ENCODE measurements around the gene MTCL1.

Gene MTCL1

GRCh38 chr18:8810157-8810556 is 104.8 kb downstream of the MTCL1 start:
- TF ChIP-seq USF1 (IDR thresholded peaks at IDR 0.05) (no peak), TEAD4 (IDR thresholded peaks at IDR 0.05) (no peak), EP300 (IDR thresholded peaks at IDR 0.05; ENCODE audit: borderline replicate concordance) (no peak), TCF12 (IDR thresholded peaks at IDR 0.05; ENCODE audit: low read depth) (no peak), EGR1 (IDR thresholded peaks at IDR 0.05) (no peak)

GRCh38 chr18:8811115-8811514 is 105.8 kb downstream of the MTCL1 start:
- no peak for TF ChIP-seq REST (IDR thresholded peaks at IDR 0.05; ENCODE audit: low read depth)
- TF ChIP-seq NFIC (IDR thresholded peaks at IDR 0.05): no peak
- no peak for TF ChIP-seq TAF1 (IDR thresholded peaks at IDR 0.05; ENCODE audit: low read depth)
- no peak for TF ChIP-seq FOXM1 (IDR thresholded peaks at IDR 0.05; ENCODE audit: borderline replicate concordance, low read depth)
- TF ChIP-seq TEAD4 (IDR thresholded peaks at IDR 0.05): no peak
- TF ChIP-seq EP300 (IDR thresholded peaks at IDR 0.05; ENCODE audit: borderline replicate concordance): no peak
- TF ChIP-seq MAX (IDR thresholded peaks at IDR 0.05): no peak
- TF ChIP-seq EGR1 (IDR thresholded peaks at IDR 0.05): no peak
- no peak for TF ChIP-seq TCF12 (IDR thresholded peaks at IDR 0.05; ENCODE audit: low read depth)
- TF ChIP-seq RAD21 (IDR thresholded peaks at IDR 0.05; ENCODE audit: low read depth): no peak

- TF ChIP-seq EP300 (IDR thresholded peaks at IDR 0.05; ENCODE audit: borderline replicate concordance) (no peak), REST (IDR thresholded peaks at IDR 0.05; ENCODE audit: low read depth) (no peak), USF1 (IDR thresholded peaks at IDR 0.05) (no peak), RAD21 (IDR thresholded peaks at IDR 0.05; ENCODE audit: low read depth) (no peak), CEBPB (IDR thresholded peaks at IDR 0.05) (no peak), EGR1 (IDR thresholded peaks at IDR 0.05) (no peak), MAX (IDR thresholded peaks at IDR 0.05) (no peak), TAF1 (IDR thresholded peaks at IDR 0.05; ENCODE audit: low read depth) (no peak), NFIC (IDR thresholded peaks at IDR 0.05) (no peak), ZBTB7A (IDR thresholded peaks at IDR 0.05; ENCODE audit: low read depth) (no peak), TCF12 (IDR thresholded peaks at IDR 0.05; ENCODE audit: low read depth) (no peak), TEAD4 (IDR thresholded peaks at IDR 0.05) (no peak), YY1 (IDR thresholded peaks at IDR 0.05; ENCODE audit: low read depth) (no peak), FOXM1 (IDR thresholded peaks at IDR 0.05; ENCODE audit: borderline replicate concordance, low read depth) (no peak), CREB1 (IDR thresholded peaks at IDR 0.05; ENCODE audit: low read depth) (no peak)
These were observed 107.3 kb downstream of the MTCL1 start for GRCh38 chr18:8812631-8813030.

- TF ChIP-seq TEAD4 (IDR thresholded peaks at IDR 0.05) (no peak), REST (IDR thresholded peaks at IDR 0.05; ENCODE audit: low read depth) (no peak), CEBPB (IDR thresholded peaks at IDR 0.05) (no peak), FOXM1 (IDR thresholded peaks at IDR 0.05; ENCODE audit: borderline replicate concordance, low read depth) (no peak), NFIC (IDR thresholded peaks at IDR 0.05) (no peak), CREB1 (IDR thresholded peaks at IDR 0.05; ENCODE audit: low read depth) (no peak)
These were observed 108.3 kb downstream of the MTCL1 start for GRCh38 chr18:8813611-8814010.

- no peak for TF ChIP-seq ZBTB7A (IDR thresholded peaks at IDR 0.05; ENCODE audit: low read depth)
- no peak for TF ChIP-seq NFIC (IDR thresholded peaks at IDR 0.05)
- no peak for TF ChIP-seq TEAD4 (IDR thresholded peaks at IDR 0.05)
- no peak for TF ChIP-seq CEBPB (IDR thresholded peaks at IDR 0.05)
- no peak for TF ChIP-seq RAD21 (IDR thresholded peaks at IDR 0.05; ENCODE audit: low read depth)
- TF ChIP-seq FOXM1 (IDR thresholded peaks at IDR 0.05; ENCODE audit: borderline replicate concordance, low read depth): no peak
- TF ChIP-seq TCF12 (IDR thresholded peaks at IDR 0.05; ENCODE audit: low read depth): no peak
- no peak for TF ChIP-seq YY1 (IDR thresholded peaks at IDR 0.05; ENCODE audit: low read depth)
- TF ChIP-seq TAF1 (IDR thresholded peaks at IDR 0.05; ENCODE audit: low read depth): no peak
- no peak for TF ChIP-seq CREB1 (IDR thresholded peaks at IDR 0.05; ENCODE audit: low read depth)
- no peak for TF ChIP-seq USF1 (IDR thresholded peaks at IDR 0.05)
- TF ChIP-seq MAX (IDR thresholded peaks at IDR 0.05): no peak
- TF ChIP-seq EGR1 (IDR thresholded peaks at IDR 0.05): no peak
- no peak for TF ChIP-seq EP300 (IDR thresholded peaks at IDR 0.05; ENCODE audit: borderline replicate concordance)
- no peak for TF ChIP-seq REST (IDR thresholded peaks at IDR 0.05; ENCODE audit: low read depth)
These were observed 108.8 kb downstream of the MTCL1 start for GRCh38 chr18:8814206-8814605.

Data from Ishikawa (cell line).